ENCODE measurements around the gene PCDHA1.
"Not testable (repeated sequence)": the region's sequence is repeated elsewhere in the genome, so short reads cannot be mapped to it uniquely, and the experiment has no call there.

Gene PCDHA1

GRCh38 chr5:140855772-140856674 lies 70.1 kb downstream of the PCDHA1 start, which contains the start of gene PCDHA10:
Gene PCDHA10, plus strand, starts transcription at chr5:140855897. Its CDS starts 152 bp downstream, at chr5:140856049.
- no peak for DNase-seq

GRCh38 chr5:140857177-140857986 lies 71.4 kb downstream of the PCDHA1 start:
- no peak for DNase-seq

- DNase-seq = no peak
These were observed 72.0 kb downstream of the PCDHA1 start for GRCh38 chr5:140857987-140858240.

- no peak for DNase-seq
These were observed 76.7 kb downstream of the PCDHA1 start for GRCh38 chr5:140862441-140863295.

- DNase-seq = no peak
These were observed 83.0 kb downstream of the PCDHA1 start, which contains the start of gene PCDHA11 for GRCh38 chr5:140868721-140869554. Gene PCDHA11, plus strand, starts transcription at chr5:140868957. Its CDS starts 147 bp downstream, at chr5:140869104.

- DNase-seq = no peak
These were observed 83.6 kb downstream of the PCDHA1 start for GRCh38 chr5:140869555-140869886.

- DNase-seq = no peak
These were observed 84.6 kb downstream of the PCDHA1 start for GRCh38 chr5:140870221-140871201.

GRCh38 chr5:140875085-140876065 lies 89.4 kb downstream of the PCDHA1 start, which contains the start of gene PCDHA12:
Gene PCDHA12, plus strand, starts transcription at chr5:140875308. Its CDS starts 165 bp downstream, at chr5:140875473.
- no peak for DNase-seq

- DNase-seq = not testable (repeated sequence)
These were observed 90.8 kb downstream of the PCDHA1 start for GRCh38 chr5:140876541-140877261.

- DNase-seq = no peak
These were observed 91.3 kb downstream of the PCDHA1 start for GRCh38 chr5:140877262-140877581.

GRCh38 chr5:140881889-140882590 lies 96.1 kb downstream of the PCDHA1 start, which contains the start of gene PCDHA13:
Gene PCDHA13, plus strand, starts transcription at chr5:140882124. Its CDS starts 145 bp downstream, at chr5:140882269.
- DNase-seq = no peak

- DNase-seq = no peak
These were observed 96.6 kb downstream of the PCDHA1 start for GRCh38 chr5:140882591-140882899.

GRCh38 chr5:140883373-140883772 lies 97.4 kb downstream of the PCDHA1 start:
- no peak for DNase-seq

- no peak for DNase-seq
These were observed 98.2 kb downstream of the PCDHA1 start for GRCh38 chr5:140883927-140884697.

- DNase-seq = no peak
These were observed 130.4 kb downstream of the PCDHA1 start for GRCh38 chr5:140916325-140916724.

- no peak for DNase-seq
These were observed 137.7 kb downstream of the PCDHA1 start for GRCh38 chr5:140923601-140924000.

GRCh38 chr5:140925806-140926442 lies 140.0 kb downstream of the PCDHA1 start, which contains the start of gene PCDHAC1:
Gene PCDHAC1, plus strand, starts transcription at chr5:140926299. Its CDS starts 594 bp downstream, at chr5:140926893.
- no peak for DNase-seq
